ENCODE data around the gene CACNG3. TPM values are rescaled to one million over a fixed set of nuclear protein-coding genes. Genes with fewer than 3 reads are reported as not detected.
"Not testable (repeated sequence)": the region's sequence is repeated elsewhere in the genome, so short reads cannot be mapped to it uniquely, and the experiment has no call there.

Gene CACNG3
- total RNA-seq, 1 experiment from 2014 or later, result not detected

GRCh38 chr16:24324421-24324820, 68.3 kb downstream of the CACNG3 start:
- DNase-seq (ENCODE audit: low read depth in 1 of 2, low spot score in 2 of 2), result no peak
- H3K27me3 ChIP-seq (replicated peaks), result no peaks in the 10 kb centered on the region
- no peak overlapping the region for H3K27ac ChIP-seq
- no peak overlapping the region for H3K4me3 ChIP-seq
- no peaks in the 10 kb centered on the region for H3K36me3 ChIP-seq
- no peaks in the 10 kb centered on the region for H3K9me3 ChIP-seq (replicated peaks)
- no peaks in the 10 kb centered on the region for H3K4me1 ChIP-seq (replicated peaks)

- DNase-seq (ENCODE audit: low read depth in 1 of 2, low spot score in 2 of 2), result no peak
- no peak overlapping the region for H3K27ac ChIP-seq
- no peaks in the 10 kb centered on the region for H3K36me3 ChIP-seq
- H3K4me3 ChIP-seq, result no peak overlapping the region
- no peaks in the 10 kb centered on the region for H3K9me3 ChIP-seq (replicated peaks)
- H3K4me1 ChIP-seq (replicated peaks), result no peaks in the 10 kb centered on the region
- H3K27me3 ChIP-seq (replicated peaks), result no peaks in the 10 kb centered on the region
Measured at GRCh38 chr16:24328835-24329452, 72.8 kb downstream of the CACNG3 start.

- H3K27ac ChIP-seq, result no peak overlapping the region
- H3K4me3 ChIP-seq, result no peak overlapping the region
- no peaks in the 10 kb centered on the region for H3K4me1 ChIP-seq (replicated peaks)
- DNase-seq (ENCODE audit: low read depth in 1 of 2, low spot score in 2 of 2), result no peak
- no peaks in the 10 kb centered on the region for H3K36me3 ChIP-seq
- no peaks in the 10 kb centered on the region for H3K27me3 ChIP-seq (replicated peaks)
- no peaks in the 10 kb centered on the region for H3K9me3 ChIP-seq (replicated peaks)
Measured at GRCh38 chr16:24332178-24332577, 76.0 kb downstream of the CACNG3 start.

- no peak for DNase-seq (ENCODE audit: low read depth in 1 of 2, low spot score in 2 of 2)
- Histone ChIP-seq H3K27ac (no peak overlapping the region), H3K4me1 (replicated peaks) (no peaks in the 10 kb centered on the region), H3K27me3 (replicated peaks) (no peaks in the 10 kb centered on the region), H3K9me3 (replicated peaks) (no peaks in the 10 kb centered on the region), H3K36me3 (no peaks in the 10 kb centered on the region), H3K4me3 (no peak overlapping the region)
Measured at GRCh38 chr16:24332582-24333090, 76.5 kb downstream of the CACNG3 start.

GRCh38 chr16:24336491-24336890, 80.4 kb downstream of the CACNG3 start:
- no peaks in the 10 kb centered on the region for H3K4me1 ChIP-seq (replicated peaks)
- no peaks in the 10 kb centered on the region for H3K9me3 ChIP-seq (replicated peaks)
- no peaks in the 10 kb centered on the region for H3K27me3 ChIP-seq (replicated peaks)
- no peak overlapping the region for H3K4me3 ChIP-seq
- no peak for DNase-seq (ENCODE audit: low read depth in 1 of 2, low spot score in 2 of 2)
- H3K36me3 ChIP-seq, result no peaks in the 10 kb centered on the region
- no peak overlapping the region for H3K27ac ChIP-seq

- no peak for DNase-seq (ENCODE audit: low read depth in 1 of 2, low spot score in 2 of 2)
- Histone ChIP-seq H3K4me1 (replicated peaks) (no peaks in the 10 kb centered on the region), H3K27ac (no peak overlapping the region), H3K27me3 (replicated peaks) (0 out of 2 replicates have a peak, but pooled peaks cover under 1% of the 10 kb centered on the region), H3K4me3 (no peak overlapping the region), H3K9me3 (replicated peaks) (no peaks in the 10 kb centered on the region), H3K36me3 (no peaks in the 10 kb centered on the region)
Measured at GRCh38 chr16:24337013-24337412, 80.9 kb downstream of the CACNG3 start.

- DNase-seq (ENCODE audit: low read depth in 1 of 2, low spot score in 2 of 2); H3K27ac ChIP-seq; H3K9me3 ChIP-seq (replicated peaks); H3K27me3 ChIP-seq (replicated peaks); H3K4me3 ChIP-seq; H3K4me1 ChIP-seq (replicated peaks); H3K36me3 ChIP-seq: not testable (repeated sequence)
Measured at GRCh38 chr16:24343829-24344228, 87.7 kb downstream of the CACNG3 start.

- H3K27me3 ChIP-seq (replicated peaks), result 0 out of 2 replicates have a peak, but pooled peaks cover 5% of the 10 kb centered on the region
- no peak for DNase-seq (ENCODE audit: low read depth in 1 of 2, low spot score in 2 of 2)
- H3K4me3 ChIP-seq, result no peak overlapping the region
- H3K36me3 ChIP-seq, result no peaks in the 10 kb centered on the region
- H3K4me1 ChIP-seq (replicated peaks), result no peaks in the 10 kb centered on the region
- no peak overlapping the region for H3K27ac ChIP-seq
- no peaks in the 10 kb centered on the region for H3K9me3 ChIP-seq (replicated peaks)
Measured at GRCh38 chr16:24344784-24345183, 88.6 kb downstream of the CACNG3 start.

- no peaks in the 10 kb centered on the region for H3K36me3 ChIP-seq
- no peak overlapping the region for H3K27ac ChIP-seq
- H3K4me1 ChIP-seq (replicated peaks), result no peaks in the 10 kb centered on the region
- H3K27me3 ChIP-seq (replicated peaks), result 0 out of 2 replicates have a peak, but pooled peaks cover 5% of the 10 kb centered on the region
- no peaks in the 10 kb centered on the region for H3K9me3 ChIP-seq (replicated peaks)
- no peak overlapping the region for H3K4me3 ChIP-seq
- DNase-seq (ENCODE audit: low read depth in 1 of 2, low spot score in 2 of 2), result no peak
Measured at GRCh38 chr16:24345704-24346103, 89.6 kb downstream of the CACNG3 start.

- Histone ChIP-seq H3K4me3 (no peak overlapping the region), H3K9me3 (replicated peaks) (no peaks in the 10 kb centered on the region), H3K36me3 (no peaks in the 10 kb centered on the region), H3K4me1 (replicated peaks) (no peaks in the 10 kb centered on the region), H3K27ac (no peak overlapping the region), H3K27me3 (replicated peaks) (0 out of 2 replicates have a peak, but pooled peaks cover 5% of the 10 kb centered on the region)
- no peak for DNase-seq (ENCODE audit: low read depth in 1 of 2, low spot score in 2 of 2)
Measured at GRCh38 chr16:24346734-24347133, 90.6 kb downstream of the CACNG3 start.

GRCh38 chr16:24347556-24347955, 91.4 kb downstream of the CACNG3 start:
- Histone ChIP-seq H3K27ac (no peak overlapping the region), H3K36me3 (no peaks in the 10 kb centered on the region), H3K9me3 (replicated peaks) (no peaks in the 10 kb centered on the region), H3K4me3 (no peak overlapping the region), H3K27me3 (replicated peaks) (no peaks in the 10 kb centered on the region), H3K4me1 (replicated peaks) (no peaks in the 10 kb centered on the region)
- no peak for DNase-seq (ENCODE audit: low read depth in 1 of 2, low spot score in 2 of 2)

- no peak overlapping the region for H3K27ac ChIP-seq
- DNase-seq (ENCODE audit: low read depth in 1 of 2, low spot score in 2 of 2), result no peak
- no peaks in the 10 kb centered on the region for H3K9me3 ChIP-seq (replicated peaks)
- no peaks in the 10 kb centered on the region for H3K27me3 ChIP-seq (replicated peaks)
- no peaks in the 10 kb centered on the region for H3K36me3 ChIP-seq
- no peak overlapping the region for H3K4me3 ChIP-seq
- H3K4me1 ChIP-seq (replicated peaks), result no peaks in the 10 kb centered on the region
Measured at GRCh38 chr16:24348545-24349290, 92.6 kb downstream of the CACNG3 start.

- Histone ChIP-seq H3K9me3 (replicated peaks) (no peaks in the 10 kb centered on the region), H3K4me3 (no peak overlapping the region), H3K4me1 (replicated peaks) (no peaks in the 10 kb centered on the region), H3K27me3 (replicated peaks) (no peaks in the 10 kb centered on the region), H3K27ac (no peak overlapping the region), H3K36me3 (no peaks in the 10 kb centered on the region)
- no peak for DNase-seq (ENCODE audit: low read depth in 1 of 2, low spot score in 2 of 2)
Measured at GRCh38 chr16:24349320-24349719, 93.2 kb downstream of the CACNG3 start.

GRCh38 chr16:24352746-24353145, 96.6 kb downstream of the CACNG3 start:
- Histone ChIP-seq H3K36me3 (no peaks in the 10 kb centered on the region), H3K4me3 (no peak overlapping the region), H3K4me1 (replicated peaks) (no peaks in the 10 kb centered on the region), H3K27me3 (replicated peaks) (no peaks in the 10 kb centered on the region), H3K27ac (no peak overlapping the region), H3K9me3 (replicated peaks) (no peaks in the 10 kb centered on the region)
- no peak for DNase-seq (ENCODE audit: low read depth in 1 of 2, low spot score in 2 of 2)
